KG1 (cell line): ENCODE results near the gene NTF4.
"Not testable (repeated sequence)": the region's sequence is repeated elsewhere in the genome, so short reads cannot be mapped to it uniquely, and the experiment has no call there.

Experiments
- DNase-seq: peaks from one replicate; lab custom pipeline; 2025; lab: John Stamatoyannopoulos, UW

Gene NTF4

DNA sequence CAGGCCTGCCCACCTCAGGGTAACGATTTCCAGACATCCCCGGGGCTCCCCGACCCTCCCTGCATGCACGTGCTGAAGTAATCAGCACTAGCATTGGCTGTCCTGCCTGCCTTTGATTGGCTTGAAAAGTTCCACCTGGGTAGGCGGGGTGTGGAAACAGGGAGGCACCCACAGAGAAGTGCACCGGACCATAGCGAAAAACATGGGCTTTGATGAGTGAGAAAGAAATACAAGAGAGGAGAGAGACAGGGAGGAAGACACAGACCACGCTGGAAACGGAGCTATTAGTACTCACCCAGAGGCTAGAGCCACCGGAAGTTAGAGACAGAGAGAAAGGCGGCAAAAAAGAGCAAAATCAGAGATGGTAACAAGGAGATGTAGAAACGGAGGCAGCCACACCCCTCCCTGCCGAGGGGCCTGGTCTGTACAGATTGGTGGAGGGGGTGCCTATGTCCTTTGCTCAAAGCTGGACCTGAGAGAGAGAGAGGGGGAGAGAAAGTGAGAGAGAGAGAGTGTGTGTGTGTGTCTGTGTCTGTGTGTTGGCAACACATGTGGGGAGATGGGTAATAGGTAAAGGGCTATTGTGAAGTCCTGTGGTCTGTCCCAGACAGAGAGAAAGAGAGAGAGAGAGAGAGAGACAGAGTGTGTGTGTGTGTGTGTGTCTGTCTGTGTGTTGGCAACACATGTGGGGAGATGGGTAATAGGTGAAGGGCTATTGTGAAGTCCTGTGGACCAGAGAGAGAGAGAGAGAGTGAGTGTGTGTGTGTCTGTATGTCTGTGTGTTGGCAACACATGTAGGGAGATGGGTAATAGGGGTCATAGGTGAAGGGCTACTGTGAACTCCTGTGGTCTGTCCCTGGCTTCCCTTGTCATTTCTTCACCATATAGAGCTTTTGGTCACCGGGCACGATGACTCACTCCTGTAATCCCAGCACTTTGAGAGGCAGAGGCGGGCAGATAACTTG lies 43.4 kb downstream of the NTF4 start:
- DNase-seq: no peak

DNA sequence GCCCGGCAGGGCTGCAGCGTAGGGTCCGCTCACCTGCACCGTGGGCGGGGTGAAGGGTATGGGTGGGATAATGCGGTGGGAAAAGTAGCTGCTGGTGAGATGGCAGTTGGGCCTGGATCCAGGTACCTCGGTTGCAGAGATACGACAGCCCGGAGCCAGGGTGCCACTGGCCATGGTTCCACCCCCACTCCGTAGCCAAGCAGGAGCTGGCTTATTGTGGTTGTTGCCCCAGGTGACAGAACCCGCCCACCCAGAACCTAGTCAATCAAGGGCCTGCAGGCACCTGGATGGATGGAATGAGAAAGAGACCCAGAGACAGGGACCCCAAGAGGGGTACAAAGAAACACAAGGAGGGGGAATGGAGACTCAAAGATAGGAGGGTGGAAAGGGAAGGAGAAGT lies 44.3 kb downstream of the NTF4 start:
- DNase-seq: no peak

DNA sequence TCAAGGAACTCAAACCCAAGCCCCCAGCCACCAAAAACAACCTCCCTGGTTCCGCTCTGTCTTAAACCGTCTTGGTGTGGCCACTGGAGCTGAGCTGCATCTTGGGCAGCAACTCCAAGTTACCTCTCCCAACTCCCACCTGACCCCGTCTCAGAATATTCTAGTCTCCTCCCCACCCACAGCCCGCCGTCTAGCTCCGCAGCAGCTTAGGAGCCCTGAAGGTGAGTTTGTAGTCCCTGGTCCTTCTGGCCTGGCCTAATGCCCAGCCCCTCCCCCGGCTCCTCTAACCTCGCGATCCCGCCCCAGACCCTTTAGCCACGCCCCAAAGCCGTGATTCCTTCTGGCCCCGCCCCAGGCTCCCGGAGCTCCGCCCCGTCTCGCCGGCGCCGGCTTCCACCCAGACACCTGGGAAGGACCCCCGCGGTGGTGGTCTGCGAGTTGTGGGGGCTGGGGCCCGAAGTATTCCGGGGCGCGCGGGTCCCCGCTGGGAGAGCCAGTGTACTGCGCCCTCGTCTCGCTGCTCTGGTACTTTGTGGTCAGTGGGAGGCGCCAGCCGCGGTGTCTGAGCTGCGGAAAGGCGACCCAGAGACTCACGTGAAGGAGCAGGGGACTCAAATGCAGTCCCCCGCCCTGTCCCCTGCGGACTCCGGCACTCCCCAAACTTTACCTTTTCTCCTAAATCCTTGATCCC lies 45.2 kb downstream of the NTF4 start:
- no peak for DNase-seq

DNA sequence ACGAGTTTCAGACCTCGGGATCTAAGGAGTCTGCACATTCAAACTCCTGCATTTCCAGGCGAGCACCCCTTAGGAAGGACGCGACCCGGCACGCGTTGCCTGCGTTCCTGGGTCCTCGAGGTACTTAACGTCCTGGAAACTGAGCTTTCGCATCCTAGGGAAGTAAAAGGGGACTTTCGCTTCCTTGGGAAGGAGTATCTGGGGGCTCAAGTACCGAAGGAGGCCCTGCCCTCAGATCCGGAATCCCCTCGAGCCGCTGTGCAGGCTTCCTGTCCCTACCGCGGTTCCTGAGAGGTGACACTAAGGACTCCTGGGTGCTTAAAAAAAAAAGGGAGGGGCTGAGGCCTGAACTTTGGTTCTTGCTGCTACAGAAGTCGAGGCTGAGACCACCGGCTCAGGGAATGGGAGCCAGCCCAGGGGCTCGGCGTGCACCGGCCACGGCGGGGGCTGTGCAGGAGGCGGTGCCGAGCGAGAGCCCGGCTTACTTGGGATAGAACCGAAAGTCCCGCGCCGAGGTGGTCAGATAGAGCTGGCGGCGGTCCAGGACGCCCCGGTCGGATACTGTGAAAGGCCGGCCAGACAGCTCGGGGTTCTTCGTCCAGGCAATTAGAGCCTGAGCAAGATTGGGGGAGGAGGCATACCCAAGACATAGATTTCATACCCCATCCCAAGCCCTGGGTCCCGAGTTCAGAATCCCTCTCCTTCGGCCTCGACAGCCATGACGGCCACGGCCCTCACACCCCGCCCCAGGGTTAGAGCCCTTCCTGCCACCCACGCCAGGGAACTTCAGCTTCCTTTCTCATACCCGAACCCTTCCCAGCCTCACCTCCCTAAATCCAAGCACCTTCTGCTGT lies 46.0 kb downstream of the NTF4 start:
- not testable (repeated sequence) for DNase-seq

DNA sequence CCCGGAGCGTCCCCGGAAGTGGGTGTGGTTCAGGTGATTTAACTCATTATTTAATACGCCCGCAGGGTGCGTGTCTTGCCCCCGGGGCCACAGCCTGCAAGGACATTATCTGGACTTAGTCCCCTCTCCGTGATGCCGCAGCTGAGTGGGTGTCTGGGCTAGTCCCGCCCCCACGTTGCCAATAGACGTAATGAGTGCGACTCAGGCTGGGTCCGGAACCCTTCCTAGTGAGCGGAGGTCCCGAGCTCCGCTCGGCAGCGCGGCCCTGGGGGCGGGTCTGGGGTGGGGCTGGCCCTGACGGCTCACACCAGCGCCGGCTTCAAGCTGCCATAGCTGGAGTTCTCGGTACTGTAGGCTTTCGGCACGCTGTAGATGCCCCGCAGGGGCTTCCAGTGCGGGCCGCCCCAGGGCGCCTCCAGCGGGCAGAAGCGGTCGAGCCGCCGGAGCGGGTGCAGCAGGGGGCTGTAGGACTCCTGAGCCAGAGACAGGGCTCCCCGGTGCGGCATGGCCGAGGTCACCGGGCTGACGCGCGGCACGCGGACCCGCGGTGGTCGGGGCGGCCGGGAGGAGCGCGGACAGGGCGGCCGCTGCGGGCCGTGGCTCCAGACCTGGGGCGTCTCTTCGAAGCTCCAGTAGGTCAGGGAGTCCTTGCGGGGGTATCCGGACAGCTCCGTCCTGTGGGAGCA lies 46.8 kb downstream of the NTF4 start:
- peak; percentile 35 for DNase-seq

- no peak for DNase-seq
These were observed 47.5 kb downstream of the NTF4 start, which contains the start of gene LHB for GRCh38 chr19:49017041-49017665. Gene LHB, minus strand, starts transcription at chr19:49017091. Its CDS starts 10 bp downstream, at chr19:49017081.

DNA sequence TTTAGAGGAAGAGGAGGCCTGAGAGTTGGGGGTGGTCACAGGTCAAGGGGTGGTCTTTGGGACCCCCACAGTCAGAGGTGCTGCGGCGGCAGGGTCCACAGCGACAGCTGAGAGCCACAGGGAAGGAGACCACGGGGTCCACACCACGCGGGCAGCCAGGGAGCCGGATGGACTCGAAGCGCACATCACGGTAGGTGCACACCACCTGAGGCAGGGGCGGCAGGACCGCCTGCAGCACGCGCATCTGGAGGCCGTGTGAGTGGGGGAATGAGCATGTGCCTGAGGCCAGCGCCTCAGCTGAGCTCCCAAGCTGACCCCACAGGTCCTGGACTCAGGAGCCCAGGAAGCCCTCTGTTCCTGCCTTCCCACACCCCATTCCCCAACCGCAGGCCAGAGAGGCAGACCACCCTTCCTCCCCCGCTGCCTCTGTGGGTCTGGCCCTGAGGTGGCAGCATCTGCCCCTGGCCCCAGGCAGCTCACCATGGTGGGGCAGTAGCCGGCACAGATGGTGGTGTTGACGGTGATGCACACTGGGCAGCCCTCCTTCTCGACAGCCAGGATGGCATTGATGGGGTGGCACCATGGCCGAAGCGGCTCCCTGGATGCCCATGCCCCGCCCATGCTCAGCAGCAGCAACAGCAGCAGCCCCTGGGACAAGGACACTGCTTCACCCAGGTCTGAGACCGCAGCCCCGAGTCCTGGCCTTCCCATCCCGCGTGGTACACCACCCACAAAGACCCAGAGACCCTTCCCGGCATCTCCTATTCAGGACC lies 48.4 kb downstream of the NTF4 start:
- DNase-seq: no peak

- no peak for DNase-seq
These were observed 49.8 kb downstream of the NTF4 start for GRCh38 chr19:49014870-49015255.

GRCh38 chr19:49014123-49014869 lies 50.3 kb downstream of the NTF4 start:
- DNase-seq: no peak

DNA sequence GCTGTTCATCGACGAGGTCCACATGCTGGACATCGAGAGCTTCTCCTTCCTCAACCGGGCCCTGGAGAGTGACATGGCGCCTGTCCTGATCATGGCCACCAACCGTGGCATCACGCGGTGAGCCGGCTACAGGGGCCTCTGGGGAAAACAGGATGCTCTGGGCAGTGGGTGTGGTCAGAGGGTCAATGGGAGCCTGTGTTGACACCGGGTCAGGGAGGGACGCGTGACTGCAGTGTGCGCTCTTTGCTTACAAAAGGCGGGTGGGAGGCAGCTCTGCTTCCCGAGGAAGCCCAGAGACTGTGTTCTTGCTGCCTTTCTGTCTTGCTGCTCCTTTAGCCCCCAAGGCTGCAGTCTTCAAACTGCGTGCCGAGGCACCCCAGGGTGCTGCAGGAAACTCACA lies 53.4 kb downstream of the NTF4 start:
- DNase-seq: no peak
